HG03520 (cell line): ENCODE results near the gene MADCAM1.
"Not testable (repeated sequence)": the region's sequence is repeated elsewhere in the genome, so short reads cannot be mapped to it uniquely, and the experiment has no call there.

ENCODE experiments used
- ATAC-seq: cut with Tn5 transposase; IDR thresholded peaks from one replicate; pipeline ENCODE4 v1.9.1; 2021; ENCODE audit warnings: mild to moderate bottlenecking, moderate library complexity; ENCODE audit not compliant: unreplicated experiment

Gene MADCAM1

DNA sequence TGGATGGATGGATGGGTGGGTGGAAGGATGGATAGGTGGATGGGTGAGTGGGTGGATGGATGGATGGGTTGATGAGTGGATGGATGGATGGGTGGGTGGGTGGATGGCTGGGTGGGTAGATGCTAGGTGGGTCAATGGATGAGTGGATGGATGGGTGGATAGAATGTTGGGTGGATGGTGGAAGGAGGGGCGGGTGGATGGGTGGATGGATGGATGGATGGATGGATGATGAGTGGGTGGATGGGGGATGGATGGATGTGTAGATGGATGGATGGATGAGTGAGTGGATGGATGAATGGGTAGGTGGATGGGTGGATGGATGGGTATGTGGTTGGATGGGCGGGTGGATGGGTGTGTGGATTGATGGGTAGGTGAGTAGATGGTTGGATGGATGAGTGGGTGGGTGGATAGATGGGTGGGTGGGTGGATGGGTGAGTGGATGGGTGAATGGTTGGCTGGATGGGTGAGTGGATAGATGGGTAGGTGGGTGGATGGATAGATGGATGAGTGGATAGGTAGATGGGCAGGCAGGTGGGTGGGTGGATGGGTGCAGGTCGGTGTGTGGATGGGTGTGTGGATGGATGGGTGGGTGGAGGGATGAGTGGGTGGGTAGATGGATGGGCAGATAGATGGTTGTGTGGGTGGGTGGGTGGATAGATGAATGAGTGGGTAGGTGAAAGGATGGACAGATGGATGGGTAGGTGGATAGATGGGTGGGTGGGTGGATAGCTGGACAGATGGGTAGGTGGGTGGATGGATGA is 31.1 kb upstream of the MADCAM1 start:
- ATAC-seq: no peak

DNA sequence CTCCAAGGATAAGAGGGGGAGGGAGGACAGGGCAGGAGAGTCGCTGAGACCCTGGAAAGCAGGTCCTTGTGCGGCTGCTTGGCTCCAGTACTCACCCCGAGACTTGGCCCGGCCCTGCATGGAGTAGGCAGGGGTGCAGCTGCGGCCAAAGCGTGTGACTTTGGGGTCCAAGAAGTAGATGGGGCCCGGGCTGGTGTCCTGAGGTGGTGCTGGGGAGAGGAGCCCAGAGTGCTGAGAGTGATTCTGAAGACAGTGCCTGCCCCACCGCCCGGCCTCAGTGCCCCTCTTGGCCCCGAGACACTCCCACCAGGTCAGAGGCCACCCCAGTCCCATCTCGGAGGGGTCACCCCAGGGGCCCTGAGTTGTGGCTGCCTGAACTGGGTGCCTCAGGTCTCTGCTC is 28.7 kb upstream of the MADCAM1 start:
- ATAC-seq: no peak

DNA sequence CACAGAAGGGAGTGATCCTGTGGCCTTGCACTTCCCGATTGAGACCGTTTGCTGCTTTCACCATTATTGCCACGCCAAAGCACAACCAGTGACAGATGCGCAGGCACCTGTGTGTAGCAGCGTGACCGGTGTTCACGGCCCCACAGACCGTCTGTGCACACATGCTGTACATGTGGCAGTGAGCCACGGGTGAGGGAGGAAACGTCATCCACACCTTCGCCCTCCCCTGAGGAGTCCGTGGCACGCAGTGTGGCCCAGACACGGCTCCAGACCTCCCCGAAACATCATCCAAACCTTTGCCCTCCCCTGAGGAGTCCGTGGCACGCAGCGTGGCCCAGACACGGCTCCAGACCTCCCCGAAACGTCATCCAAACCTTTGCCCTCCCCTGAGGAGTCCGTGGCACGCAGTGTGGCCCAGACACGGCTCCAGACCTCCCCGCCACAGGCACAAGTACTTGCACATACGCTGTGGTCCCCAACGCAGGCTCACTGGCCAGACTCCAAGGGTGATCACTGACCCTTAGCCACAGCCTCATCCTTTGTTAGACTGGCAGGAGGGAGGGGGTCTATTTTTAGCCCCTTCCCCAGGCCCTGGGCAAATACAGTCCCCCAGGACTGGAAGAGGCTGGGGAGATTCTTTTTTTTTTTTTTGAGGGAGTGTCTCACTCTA is 27.6 kb upstream of the MADCAM1 start:
- ATAC-seq: no peak

DNA sequence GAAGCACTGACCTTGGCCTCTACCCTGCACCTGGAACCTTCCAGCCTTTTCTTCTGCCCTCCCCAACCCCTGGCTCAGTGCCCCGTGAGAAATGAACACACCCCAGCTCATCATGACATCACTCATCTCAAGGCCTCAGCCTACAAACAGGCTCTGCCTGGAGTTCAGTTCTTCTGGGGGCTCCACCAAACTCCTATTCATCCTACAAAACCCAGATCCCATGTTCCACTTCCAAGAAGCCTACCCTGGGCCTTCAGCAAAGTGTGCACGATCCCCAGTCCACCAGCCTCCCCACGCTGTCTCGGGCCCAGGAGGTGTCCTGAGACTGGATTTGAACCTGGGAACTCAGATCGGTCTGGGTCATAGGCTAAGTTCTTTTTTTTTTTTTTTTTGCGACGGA is 26.5 kb upstream of the MADCAM1 start:
- no peak for ATAC-seq

DNA sequence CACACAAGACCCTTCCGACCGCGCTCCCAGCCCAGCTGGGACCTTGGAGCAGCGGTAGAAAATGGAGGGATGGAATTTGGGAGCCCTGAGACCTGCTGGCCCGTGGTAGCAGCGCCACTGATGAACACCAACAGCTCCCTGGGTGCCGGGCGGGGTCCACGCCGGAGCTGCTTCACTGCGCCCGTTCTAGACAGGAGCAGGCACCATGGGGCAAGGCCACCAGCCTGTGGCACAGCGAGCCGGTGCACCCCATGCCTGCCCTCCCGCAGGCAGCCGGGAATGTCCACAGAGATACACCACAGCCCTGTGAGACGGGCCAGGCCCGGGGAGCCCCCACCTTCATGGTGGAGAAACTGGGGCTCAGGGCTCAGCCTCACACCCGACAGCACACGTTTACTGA is 25.6 kb upstream of the MADCAM1 start:
- no peak for ATAC-seq

DNA sequence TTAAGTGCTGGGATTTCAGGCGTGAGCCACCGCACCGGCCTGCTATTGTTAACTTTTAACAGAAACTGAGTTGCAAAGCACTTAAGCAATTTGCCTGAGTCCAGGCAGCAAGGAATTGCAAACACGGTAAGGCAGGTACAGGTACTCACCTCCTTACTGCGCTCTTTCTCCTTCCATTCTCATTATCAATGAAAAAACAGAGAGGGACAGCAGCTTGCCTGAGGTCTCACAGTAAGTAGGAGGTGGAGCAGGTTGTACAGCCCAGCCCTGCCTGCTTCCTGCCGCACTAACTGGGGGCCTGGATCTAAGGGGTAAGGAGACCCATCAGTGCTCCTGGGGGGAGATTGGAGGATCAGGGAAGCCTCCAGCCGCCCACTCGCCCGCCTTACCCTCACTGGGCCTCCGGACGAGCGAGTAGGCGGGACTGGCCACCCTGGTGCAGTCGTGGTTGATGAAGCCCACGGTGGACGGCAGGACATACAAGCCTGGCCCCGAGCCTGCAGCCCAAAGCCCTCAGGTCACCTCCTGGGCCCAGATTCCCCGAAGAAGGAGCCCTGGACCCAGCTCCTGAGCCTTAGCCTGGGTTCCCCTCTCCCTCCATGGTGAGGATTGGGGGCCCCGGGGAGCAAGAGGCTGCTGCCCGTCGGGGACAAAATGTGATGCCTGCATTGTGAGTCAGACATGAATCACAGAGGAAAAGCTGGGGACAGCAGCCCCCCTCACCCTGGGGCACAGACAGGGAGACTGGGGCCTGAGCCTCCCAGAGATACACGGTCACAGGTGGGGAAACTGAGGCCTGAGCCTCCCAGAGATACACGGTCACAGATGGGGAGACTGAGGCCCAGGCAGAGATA is 24.1 kb upstream of the MADCAM1 start:
- no peak for ATAC-seq

DNA sequence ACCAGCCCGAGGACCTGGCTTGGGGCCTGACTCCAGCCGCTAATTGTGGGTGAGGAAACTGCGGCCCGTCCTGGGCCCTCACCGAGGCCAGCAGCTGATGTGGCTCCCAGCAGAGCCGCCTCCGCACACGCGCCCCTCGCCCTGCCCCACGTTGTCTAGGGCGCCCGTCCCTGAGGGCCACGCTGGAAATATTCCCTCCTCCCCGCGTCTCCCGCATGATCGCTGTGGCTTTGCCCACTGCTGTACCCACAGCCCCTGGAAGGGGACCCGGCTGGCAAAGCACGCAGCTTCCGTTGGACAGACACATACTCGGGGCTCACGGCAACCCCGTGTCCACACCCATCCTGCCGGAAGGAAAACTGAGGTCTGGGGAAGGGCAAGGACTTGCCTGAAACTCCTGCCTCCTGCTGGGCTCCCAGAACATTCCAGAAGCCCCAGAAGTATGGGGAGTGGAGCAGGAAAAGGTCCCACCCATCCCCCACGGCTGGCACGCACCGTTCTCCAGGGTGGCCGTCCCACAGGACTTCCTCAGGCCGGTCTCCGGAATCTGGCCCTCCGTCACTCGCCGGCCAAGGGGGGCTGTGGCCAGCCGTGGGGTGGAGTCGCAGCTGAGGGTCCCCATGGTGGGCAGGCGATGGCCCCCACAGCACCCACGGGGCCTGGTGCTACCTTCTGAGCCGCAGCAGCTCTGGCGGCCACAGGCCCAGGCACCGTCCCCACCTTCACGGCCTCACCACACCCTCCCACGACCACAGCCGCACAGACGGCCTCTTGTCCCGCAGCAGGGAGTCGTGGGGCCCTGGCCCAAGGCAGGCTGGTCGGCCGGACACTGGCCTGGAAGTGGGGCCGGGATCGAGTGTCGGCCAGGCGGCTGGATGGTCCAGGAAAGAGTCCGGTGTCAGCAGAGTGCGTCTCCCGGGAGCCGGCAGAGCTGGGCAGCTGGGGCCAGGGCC is 21.9 kb upstream of the MADCAM1 start:
- ATAC-seq: no peak

DNA sequence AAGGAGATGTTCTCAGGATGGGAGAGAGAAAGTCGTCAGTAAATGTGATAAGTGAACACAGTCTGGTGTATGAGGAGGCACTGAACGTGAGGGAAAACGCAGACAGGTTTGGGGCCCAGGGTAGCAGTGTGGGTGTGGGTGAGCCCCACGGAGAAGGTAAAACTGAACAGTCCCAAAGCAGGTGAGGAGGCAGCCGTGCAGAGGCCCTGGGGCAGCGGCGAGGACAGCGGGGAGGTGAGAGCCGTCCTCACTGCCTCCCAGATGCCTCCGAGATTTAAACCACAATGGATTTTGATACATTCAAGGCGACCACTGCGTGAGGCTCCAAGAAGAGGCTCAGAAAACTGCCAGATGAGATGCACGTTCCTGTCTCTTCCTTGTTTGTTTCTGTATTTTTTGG is 20.9 kb upstream of the MADCAM1 start:
- ATAC-seq: no peak

DNA sequence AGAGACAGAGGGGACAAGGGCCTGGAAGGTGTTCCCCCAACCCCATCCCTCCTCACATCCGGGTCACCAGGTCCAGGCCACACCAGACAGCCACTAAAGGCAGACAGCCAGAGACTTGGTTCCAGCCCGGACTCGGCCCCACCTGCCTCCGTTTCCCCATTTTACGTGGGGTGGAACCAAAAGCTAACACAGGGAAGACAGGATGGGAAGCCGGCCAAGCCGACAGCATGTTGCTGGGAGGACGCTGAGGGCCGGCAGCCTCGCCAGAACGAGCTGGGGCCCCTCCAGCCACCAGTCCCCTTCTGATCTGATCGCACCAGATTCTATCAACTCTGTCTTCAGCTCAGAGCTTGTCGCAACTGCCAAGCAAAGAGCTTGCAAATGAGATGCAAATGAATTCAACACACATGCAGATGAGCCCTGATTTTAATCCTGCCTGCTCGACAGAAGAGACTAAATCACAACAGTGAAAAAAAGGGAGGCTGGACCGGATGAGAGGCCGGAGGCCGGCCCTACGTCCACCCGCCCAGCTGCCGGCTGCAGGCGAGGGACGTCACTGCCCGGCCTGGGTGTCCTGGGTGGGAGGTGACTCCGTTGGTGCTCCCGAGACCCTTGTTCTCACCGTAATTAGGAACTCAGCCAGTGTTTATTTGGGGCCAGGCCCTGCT is 17.9 kb upstream of the MADCAM1 start:
- ATAC-seq: no peak

DNA sequence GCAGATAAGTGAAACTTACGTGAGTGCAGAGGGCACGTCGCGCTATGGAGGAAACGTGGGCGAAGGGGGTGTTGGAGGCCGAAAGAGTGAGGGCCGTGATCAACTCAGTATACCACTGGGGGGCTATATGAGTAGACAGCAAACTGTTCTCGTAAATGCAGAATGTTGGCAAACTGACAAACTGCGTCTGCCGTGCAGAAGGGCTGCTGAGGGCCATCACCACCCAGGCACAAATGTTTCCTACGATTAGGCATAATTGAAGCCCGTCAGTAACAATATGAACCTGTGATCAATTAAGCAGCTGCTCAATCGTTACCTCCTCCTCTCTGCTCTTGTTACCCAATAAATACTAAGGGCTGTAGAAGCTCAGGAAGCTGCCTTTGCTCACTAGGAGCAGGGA is 17.3 kb upstream of the MADCAM1 start:
- no peak for ATAC-seq

DNA sequence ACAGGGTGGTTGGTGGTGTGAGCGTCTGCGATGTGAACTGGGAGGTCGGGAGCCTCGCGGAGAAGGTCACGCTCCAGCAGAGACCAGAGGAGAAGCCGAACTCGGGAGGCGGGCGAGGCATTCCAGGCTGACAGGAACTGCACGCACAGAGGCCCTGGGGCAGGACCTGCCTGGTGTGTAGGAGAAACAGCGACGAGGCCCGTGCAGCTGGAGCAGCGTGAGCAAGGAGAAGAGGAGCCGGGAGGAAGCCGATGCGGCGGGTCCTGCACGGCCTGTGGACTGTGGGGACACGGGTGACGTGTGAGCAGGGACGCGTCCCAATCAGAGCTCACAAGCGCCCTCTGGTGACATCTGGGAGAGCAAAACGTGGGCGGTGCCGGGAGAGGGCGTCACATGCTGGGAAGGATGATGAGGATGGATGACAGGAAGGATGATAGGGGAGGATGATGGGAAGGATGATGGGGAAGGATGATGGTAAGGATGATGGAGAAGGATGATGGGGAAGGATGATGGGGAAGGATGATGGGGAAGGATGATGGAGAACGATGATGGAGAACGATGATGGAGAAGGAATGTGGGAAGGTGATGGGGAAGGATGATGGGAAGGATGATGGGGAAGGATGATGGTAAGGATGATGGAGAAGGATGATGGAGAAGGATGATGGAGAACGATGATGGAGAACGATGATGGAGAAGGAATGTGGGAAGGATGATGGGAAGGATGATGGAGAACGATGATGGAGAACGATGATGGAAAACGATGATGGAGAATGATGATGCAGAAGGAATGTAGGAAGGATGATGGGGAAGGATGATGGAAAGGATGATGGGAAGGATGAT is 16.1 kb upstream of the MADCAM1 start:
- ATAC-seq: no peak

DNA sequence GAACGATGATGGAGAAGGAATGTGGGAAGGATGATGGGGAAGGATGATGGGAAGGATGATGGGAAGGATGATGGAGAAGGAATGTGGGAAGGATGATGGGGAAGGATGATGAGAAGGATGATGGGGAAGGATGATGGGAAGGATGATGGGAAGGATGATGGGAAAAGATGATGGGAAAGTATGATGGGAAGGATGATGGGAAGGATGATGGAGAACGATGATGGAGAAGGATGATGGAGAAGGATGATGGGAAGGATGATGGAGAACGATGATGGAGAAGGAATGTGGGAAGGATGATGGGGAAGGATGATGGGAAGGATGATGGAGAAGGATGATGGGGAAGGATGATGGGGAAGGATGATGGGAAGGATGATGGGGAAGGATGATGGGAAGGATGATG is 15.2 kb upstream of the MADCAM1 start:
- not testable (repeated sequence) for ATAC-seq

DNA sequence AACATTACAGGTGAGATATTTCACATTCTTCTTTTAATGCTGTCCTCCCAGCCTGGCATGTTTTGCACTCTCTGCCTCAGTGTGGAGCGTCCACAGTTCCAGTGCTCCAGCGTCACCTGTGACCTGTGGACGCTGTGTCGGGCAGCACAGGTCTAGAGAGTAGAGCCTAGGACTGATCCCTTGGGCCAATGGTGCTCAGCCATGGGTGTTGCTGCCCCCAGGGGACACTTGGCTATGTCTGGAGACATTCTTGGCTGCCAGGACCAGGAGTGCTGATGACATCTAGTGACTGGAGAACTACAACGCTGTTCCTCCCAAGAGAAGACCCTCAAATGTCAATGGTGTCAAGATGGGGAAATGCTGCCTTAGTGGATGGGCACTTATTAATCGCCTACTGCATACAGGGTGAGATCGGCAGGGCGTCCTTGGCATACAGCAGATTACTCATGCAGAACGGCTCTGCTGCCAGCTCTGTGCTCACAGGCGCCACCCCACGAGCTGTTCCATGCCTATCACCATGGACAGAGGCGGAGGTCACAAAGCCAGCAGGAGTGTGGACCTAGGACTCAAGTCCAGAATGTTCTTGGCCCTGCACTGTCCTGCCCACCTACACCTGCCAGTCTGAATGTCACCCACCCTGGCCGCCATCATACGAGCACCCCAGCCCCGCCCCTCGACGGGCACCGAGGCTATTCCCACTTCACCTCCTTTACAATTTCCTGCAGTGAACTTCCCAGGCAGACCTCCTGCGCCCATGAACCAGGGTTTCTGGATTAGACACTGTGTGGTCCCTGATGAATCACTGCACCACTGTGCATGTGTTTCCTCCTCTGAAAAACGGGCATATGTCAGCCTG is 13.9 kb upstream of the MADCAM1 start:
- ATAC-seq: no peak

DNA sequence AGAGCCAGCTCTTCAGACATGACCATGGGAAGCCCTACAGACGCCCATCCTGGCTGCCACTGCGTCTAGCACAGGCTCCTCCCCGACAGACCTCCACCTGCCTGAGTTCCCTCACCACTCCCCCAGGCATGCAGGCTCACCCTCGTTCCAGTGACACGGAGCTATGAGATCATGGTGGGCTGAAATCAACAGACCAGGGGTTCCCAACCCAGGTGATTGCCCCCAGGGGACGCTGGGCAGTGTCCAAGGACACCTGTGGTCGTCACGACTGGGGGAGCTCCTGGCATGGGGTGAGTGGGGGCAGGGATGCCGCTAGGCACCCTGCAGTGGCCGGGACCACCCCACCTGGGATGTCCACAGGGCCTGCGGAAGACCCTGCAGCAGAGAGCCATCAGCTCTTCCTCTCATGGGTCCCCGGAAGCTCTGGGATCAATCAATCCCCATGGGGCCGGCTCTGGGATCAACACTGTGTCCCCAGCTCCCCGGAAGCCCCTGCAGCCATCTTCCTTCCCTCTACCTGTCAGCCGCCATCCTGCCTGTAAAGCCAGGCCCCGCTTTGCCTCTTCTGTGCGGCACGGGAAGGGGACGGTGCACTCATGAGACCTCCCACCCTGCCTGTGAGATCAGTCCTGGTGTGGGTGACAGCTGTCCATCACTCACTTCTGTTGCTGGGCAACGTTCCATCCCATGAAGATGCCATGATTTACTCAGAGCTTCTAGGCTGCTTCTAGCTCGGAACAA is 12.8 kb upstream of the MADCAM1 start:
- ATAC-seq: no peak

DNA sequence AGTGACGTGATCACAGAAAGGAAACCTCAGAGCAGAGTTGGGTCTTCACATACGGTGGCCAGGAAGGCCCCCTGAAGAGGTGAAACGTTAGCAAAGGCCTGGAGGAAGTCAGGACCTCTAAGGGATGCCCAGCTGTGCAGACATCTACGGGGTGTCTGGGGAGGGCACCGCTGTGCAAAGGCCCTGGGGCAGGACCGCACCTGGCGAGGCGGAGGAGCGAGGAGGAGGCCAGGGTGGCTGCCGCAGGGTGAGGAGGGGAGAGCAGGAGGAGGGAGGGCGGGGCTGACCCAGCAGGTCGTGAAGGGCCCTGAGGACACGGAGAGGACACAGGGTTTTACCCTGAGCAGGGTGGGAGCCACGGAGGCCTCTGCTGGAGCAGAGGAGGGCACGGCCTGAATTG is 11.8 kb upstream of the MADCAM1 start:
- no peak for ATAC-seq

DNA sequence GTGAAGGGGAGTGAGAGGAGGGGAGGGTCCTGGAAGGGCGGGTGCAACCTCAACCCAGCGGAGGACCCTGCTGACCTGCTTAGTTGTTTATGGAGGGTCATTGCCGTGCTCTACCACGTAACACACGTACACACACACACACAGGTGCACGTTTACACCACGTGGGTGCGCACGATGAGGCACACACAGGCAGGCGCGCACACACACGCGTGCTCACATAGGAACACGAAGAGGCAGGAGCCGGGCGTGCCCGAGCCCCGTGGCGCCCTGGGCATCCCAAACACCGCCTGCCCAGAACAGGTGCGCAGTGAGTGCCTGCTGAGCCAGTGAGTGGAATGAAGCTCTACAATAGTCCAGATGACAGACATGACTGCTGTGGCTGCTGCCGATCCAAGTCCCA is 11.2 kb upstream of the MADCAM1 start:
- no peak for ATAC-seq

DNA sequence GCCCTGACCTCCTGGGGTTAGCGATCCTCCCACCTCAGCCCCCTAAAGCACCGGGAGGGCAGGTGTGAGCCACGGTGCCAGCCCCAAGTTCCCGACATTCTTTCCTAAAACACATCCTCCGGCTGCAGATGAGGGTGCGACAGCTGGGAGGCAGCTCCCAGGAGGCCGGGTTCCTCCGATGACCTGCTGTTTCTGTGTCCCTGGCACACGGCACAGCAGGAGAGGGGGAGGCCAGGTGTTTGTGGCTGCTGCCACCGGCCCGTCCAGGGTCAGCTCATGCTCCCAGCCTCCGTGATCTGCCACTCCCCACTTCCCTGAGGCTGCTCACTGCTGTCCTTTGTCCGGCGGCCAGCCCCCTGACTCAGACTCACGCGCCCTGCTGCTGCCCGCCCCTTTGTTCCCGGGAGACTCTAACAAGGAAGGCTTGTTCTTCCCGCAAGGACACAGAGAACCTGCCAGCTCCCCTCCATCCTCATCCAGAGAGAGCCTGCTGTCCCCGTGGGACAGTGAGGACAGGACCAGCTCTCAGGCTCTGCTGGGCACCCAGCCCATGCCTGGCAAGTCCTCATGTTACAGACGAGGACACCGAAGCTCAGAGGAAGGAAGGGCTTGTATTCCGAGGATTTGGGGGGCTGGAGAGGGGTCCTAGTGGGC is 10.6 kb upstream of the MADCAM1 start:
- ATAC-seq: no peak
